HepG2 (cell line): ENCODE data around the gene CCT6A. TPM values are rescaled to one million over a fixed set of nuclear protein-coding genes. Genes with fewer than 3 reads are reported as not detected.

Experiments
- ATRX ChIP-seq: sonication (generic); formaldehyde crosslinking; IDR thresholded peaks from 2 replicates; pipeline ENCODE4 v1.4.0; 2020; ENCODE audit warnings: missing genetic modification reagents, borderline replicate concordance
- CSRNP2 ChIP-seq: sonication (generic); formaldehyde crosslinking; conservative IDR thresholded peaks from 2 replicates; pipeline ENCODE4 v1.8.0; 2022; ENCODE audit warnings: low read depth, missing genetic modification reagents
- EEA1 ChIP-seq: sonication (generic); formaldehyde crosslinking; IDR thresholded peaks from 2 replicates; pipeline ENCODE4 v1.5.1; 2020; ENCODE audit warnings: mild to moderate bottlenecking, missing genetic modification reagents, borderline replicate concordance
- ELK4 ChIP-seq: sonication (generic); formaldehyde crosslinking; IDR thresholded peaks from 2 replicates; pipeline ENCODE4 v1.9.0; 2021; ENCODE audit warnings: missing genetic modification reagents, borderline replicate concordance
- HIVEP1 ChIP-seq: sonication (generic); formaldehyde crosslinking; IDR thresholded peaks from 2 replicates; pipeline ENCODE4 v1.4.0; 2020; ENCODE audit warnings: mild to moderate bottlenecking, missing genetic modification reagents
- MED1 ChIP-seq: sonication (generic); formaldehyde crosslinking; IDR thresholded peaks from 2 replicates; pipeline ENCODE4 v1.4.0; 2020; ENCODE audit warnings: missing genetic modification reagents
- PAXIP1 ChIP-seq: sonication (generic); formaldehyde crosslinking; conservative IDR thresholded peaks from 2 replicates; pipeline ENCODE4 v1.4.0; 2020; ENCODE audit warnings: mild to moderate bottlenecking, missing genetic modification reagents, moderate library complexity
- TRIM24 ChIP-seq: sonication (generic); formaldehyde crosslinking; IDR thresholded peaks from 2 replicates; pipeline ENCODE4 v1.8.0; 2022; ENCODE audit warnings: mild to moderate bottlenecking, missing genetic modification reagents
- ZNF142 ChIP-seq: sonication (generic); formaldehyde crosslinking; IDR thresholded peaks from 2 replicates; pipeline ENCODE4 v1.4.0; 2020; ENCODE audit warnings: missing genetic modification reagents
- ZNF44 ChIP-seq: sonication (generic); formaldehyde crosslinking; IDR thresholded peaks from 2 replicates; pipeline ENCODE4 v1.5.1; 2020; ENCODE audit warnings: mild to moderate bottlenecking, missing genetic modification reagents
- ZNF513 ChIP-seq: sonication (generic); formaldehyde crosslinking; conservative IDR thresholded peaks from 2 replicates; pipeline ENCODE4 v1.5.0; 2020; ENCODE audit warnings: missing genetic modification reagents
- ZNF572 ChIP-seq: sonication (generic); formaldehyde crosslinking; IDR thresholded peaks from 2 replicates; pipeline ENCODE4 v1.5.1; 2020; ENCODE audit warnings: mild to moderate bottlenecking, missing genetic modification reagents
- ZNF615 ChIP-seq: sonication (generic); formaldehyde crosslinking; IDR thresholded peaks from 2 replicates; pipeline ENCODE4 v1.5.0; 2020; ENCODE audit warnings: mild to moderate bottlenecking, missing genetic modification reagents, borderline replicate concordance
- ZNF619 ChIP-seq: sonication (generic); formaldehyde crosslinking; IDR thresholded peaks from 2 replicates; pipeline ENCODE4 v1.4.0; 2020; ENCODE audit warnings: mild to moderate bottlenecking, missing genetic modification reagents
- ZNF674 ChIP-seq: sonication (generic); formaldehyde crosslinking; IDR thresholded peaks from 2 replicates; pipeline ENCODE4 v1.5.0; 2020; ENCODE audit warnings: low read depth, mild to moderate bottlenecking, missing genetic modification reagents
- polyA plus RNA-seq, 8 experiments: library from polyadenylated mRNA; depleted of rRNA in 3 of 8; stranded (reverse) in 7 of 8; unstranded in 1 of 8; fragments of >200 nt; fragmentation: Illumina TruSeq in 4 of 8; extraction: Trizol in 4 of 8; gene quantifications; 2 replicates each; pipeline versions ENCODE4 v1.2.1 to v1.2.3, GENCODE V29; 2011 to 2016; ENCODE audit warnings: low read depth in 4 of 8, missing spikeins in 1 of 8, mixed read lengths in 1 of 8; ENCODE audit not compliant: insufficient read depth in 1 of 8
- total RNA-seq, 5 experiments: library from RNA; depleted of rRNA; stranded (reverse); fragments of >200 nt; fragmentation: Illumina TruSeq; extraction: Trizol; gene quantifications; 2 replicates each; pipeline ENCODE4 v1.2.3, GENCODE V29; 2016; ENCODE audit warnings: low read depth in 1 of 5

The CCT6A gene
- total and polyA plus RNA-seq, 2 of the 13 experiments (the other 11 are each of a cell fraction or from before 2014, with no cell fraction given): 219 to 292 TPM

GRCh38 chr7:56046721-56047445, 4.7 kb upstream of the CCT6A start (continued):
- no peak for TF ChIP-seq EEA1 (CRISPR knock-in tag)
- TF ChIP-seq ZNF572 (CRISPR knock-in tag): no peak
- no peak for TF ChIP-seq ATRX (CRISPR knock-in tag)
- no peak for TF ChIP-seq CSRNP2 (CRISPR knock-in tag)
- TF ChIP-seq MED1 (CRISPR knock-in tag): 0 out of 2 replicates have a peak, but pooled peaks have one; percentile 15
- no peak for TF ChIP-seq ZNF619 (CRISPR knock-in tag)
- no peak for TF ChIP-seq ZNF674
- no peak for TF ChIP-seq TRIM24 (CRISPR knock-in tag)
- TF ChIP-seq ELK4 (CRISPR knock-in tag): no peak
- no peak for TF ChIP-seq ZNF44 (CRISPR knock-in tag)
- TF ChIP-seq HIVEP1: no peak
- TF ChIP-seq ZNF513 (CRISPR knock-in tag): no peak
- no peak for TF ChIP-seq ZNF615 (CRISPR knock-in tag)
- TF ChIP-seq PAXIP1 (CRISPR knock-in tag): no peak
- no peak for TF ChIP-seq ZNF142 (CRISPR knock-in tag)
